ENCODE data around the gene DSCAML1. TPM values are rescaled to one million over a fixed set of nuclear protein-coding genes. Genes with fewer than 3 reads are reported as not detected.

Gene DSCAML1
- total RNA-seq, 2 donors from 2014 or later: 0.08 TPM; not detected in 1

DNA sequence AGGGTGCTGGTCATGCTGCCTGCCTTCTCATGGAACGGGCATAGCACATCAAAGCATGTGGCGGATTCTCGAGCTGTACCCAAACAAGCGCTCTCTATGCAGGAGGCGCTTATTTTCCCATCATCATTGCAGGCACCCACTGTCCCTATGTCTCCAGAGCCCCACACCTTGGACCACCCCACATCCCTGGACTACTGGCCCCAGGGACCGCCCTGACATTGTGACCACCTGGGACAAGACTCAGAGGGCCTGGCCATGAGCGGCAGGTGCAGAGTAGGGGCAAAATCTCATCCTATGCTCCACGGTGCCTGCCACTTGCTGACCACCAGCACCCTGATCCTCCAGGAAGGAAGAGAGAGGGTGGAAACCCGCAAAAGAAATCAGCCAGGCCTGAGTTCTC lies 170.4 kb downstream of the DSCAML1 start:
- H3K36me3 Mint-ChIP-seq: peaks cover under 1% of the 10 kb centered on the region
- ATAC-seq (no peak), DNase-seq (ENCODE audit: low spot score) (no peak)
- no peak overlapping the region for H3K4me3 Mint-ChIP-seq
- H3K27ac Mint-ChIP-seq: no peak overlapping the region
- peaks cover under 1% of the 10 kb centered on the region for H3K9me3 Mint-ChIP-seq
- H3K4me1 Mint-ChIP-seq (ENCODE audit: low read depth in 2 of 2): no peaks in the 10 kb centered on the region
- H3K27me3 Mint-ChIP-seq: peaks cover 0 to 20% of the 10 kb centered on the region in 2 donors

GRCh38 chr11:117625237-117625636 lies 171.8 kb downstream of the DSCAML1 start:
- H3K9me3 Mint-ChIP-seq: peaks cover 6% of the 10 kb centered on the region
- peaks cover 1 to 27% of the 10 kb centered on the region in 2 donors for H3K27me3 Mint-ChIP-seq
- no peak overlapping the region for H3K4me3 Mint-ChIP-seq
- H3K36me3 Mint-ChIP-seq: peaks cover 7% of the 10 kb centered on the region
- H3K4me1 Mint-ChIP-seq (ENCODE audit: low read depth in 2 of 2): no peaks in the 10 kb centered on the region
- no peak for ATAC-seq
- DNase-seq (ENCODE audit: low spot score): no peak
- no peak overlapping the region for H3K27ac Mint-ChIP-seq

DNA sequence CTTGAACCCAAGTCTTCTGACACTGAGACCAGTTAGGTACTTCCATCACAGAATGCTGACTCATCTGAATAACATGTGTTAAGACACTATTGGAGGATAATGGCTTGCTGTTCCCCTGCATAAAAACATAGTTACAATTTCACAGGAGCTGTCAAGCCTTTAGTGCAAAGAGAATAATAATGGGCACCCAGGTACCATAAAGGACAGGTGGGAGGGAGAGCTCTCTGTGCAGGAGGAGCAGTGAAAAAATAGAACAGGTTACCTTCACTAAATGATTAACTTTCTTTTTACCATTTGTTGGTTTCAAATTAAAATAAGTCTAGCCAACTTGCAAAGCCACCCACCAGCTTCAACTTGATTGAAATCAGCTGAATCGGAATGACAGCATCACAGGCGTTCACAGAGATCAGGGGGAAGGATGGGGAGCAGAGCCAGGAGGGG lies 173.2 kb downstream of the DSCAML1 start:
- DNase-seq (ENCODE audit: low spot score) (no peak), ATAC-seq (no peak)
- Mint-ChIP-seq H3K9me3 (peaks cover 6% of the 10 kb centered on the region), H3K4me1 (ENCODE audit: low read depth in 2 of 2) (no peaks in the 10 kb centered on the region), H3K4me3 (no peak overlapping the region), H3K27me3 (peaks cover 4 to 20% of the 10 kb centered on the region in 2 donors), H3K27ac (no peak overlapping the region), H3K36me3 (peaks cover 7% of the 10 kb centered on the region)

DNA sequence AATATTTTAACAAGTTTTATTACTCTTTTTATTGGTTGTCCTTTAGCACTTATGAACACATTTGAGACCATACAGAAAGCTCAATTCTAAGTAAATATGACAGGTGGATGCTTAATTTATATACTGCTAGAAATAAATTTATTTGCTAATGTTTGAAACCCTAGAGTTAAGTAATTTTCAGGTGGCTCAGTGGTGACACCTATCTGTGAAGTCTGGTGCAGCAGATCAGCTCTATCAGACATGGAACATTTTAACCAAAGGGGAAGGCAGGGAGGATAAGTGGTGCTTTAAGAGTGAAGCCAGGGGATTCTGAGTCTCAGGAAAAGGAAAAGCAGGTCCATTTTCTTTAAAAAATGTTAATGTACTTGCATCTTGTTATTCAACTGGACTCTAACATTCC lies 175.8 kb downstream of the DSCAML1 start:
- Mint-ChIP-seq H3K27me3 (peaks cover 12 to 19% of the 10 kb centered on the region in 2 donors), H3K9me3 (peaks cover 6% of the 10 kb centered on the region), H3K36me3 (peaks cover 7% of the 10 kb centered on the region), H3K4me1 (ENCODE audit: low read depth in 2 of 2) (no peaks in the 10 kb centered on the region), H3K27ac (no peak overlapping the region), H3K4me3 (no peak overlapping the region)
- DNase-seq (ENCODE audit: low spot score) (no peak), ATAC-seq (no peak)

DNA sequence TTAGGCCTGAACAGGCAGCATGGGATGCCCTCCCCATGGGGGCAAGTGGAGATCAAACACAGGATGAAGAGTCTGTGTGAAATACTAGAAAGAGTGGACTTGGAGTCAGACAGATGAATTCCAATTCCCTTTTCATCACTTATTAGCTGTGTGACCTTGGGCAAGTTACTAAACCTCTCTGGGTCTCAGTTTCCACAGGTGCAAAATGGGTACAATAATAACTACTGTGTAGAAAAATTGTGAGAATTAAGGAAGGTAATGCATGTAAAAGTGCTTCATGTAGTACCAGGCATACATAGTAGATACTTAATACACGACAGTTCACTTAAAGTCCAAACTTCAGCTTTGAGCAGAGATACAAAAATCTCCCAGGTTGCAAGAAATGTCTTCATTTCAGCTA lies 176.4 kb downstream of the DSCAML1 start:
- H3K27ac Mint-ChIP-seq: no peak overlapping the region
- H3K27me3 Mint-ChIP-seq: peaks cover 12 to 19% of the 10 kb centered on the region in 2 donors
- no peak for DNase-seq (ENCODE audit: low spot score)
- no peak for ATAC-seq
- peaks cover 6% of the 10 kb centered on the region for H3K9me3 Mint-ChIP-seq
- H3K36me3 Mint-ChIP-seq: peaks cover 7% of the 10 kb centered on the region
- no peak overlapping the region for H3K4me3 Mint-ChIP-seq
- no peaks in the 10 kb centered on the region for H3K4me1 Mint-ChIP-seq (ENCODE audit: low read depth in 2 of 2)

GRCh38 chr11:117620086-117620485 lies 176.9 kb downstream of the DSCAML1 start:
- no peak for DNase-seq (ENCODE audit: low spot score)
- Mint-ChIP-seq H3K9me3 (peaks cover 6% of the 10 kb centered on the region), H3K4me3 (no peak overlapping the region), H3K27ac (no peak overlapping the region), H3K4me1 (ENCODE audit: low read depth in 2 of 2) (no peaks in the 10 kb centered on the region), H3K27me3 (peaks cover 12 to 20% of the 10 kb centered on the region in 2 donors), H3K36me3 (peaks cover 7% of the 10 kb centered on the region)
- no peak for ATAC-seq

GRCh38 chr11:117619661-117620060 lies 177.4 kb downstream of the DSCAML1 start:
- DNase-seq (ENCODE audit: low spot score) (no peak), ATAC-seq (no peak)
- H3K4me3 Mint-ChIP-seq: no peak overlapping the region
- H3K36me3 Mint-ChIP-seq: peaks cover 7% of the 10 kb centered on the region
- H3K4me1 Mint-ChIP-seq (ENCODE audit: low read depth in 2 of 2): no peaks in the 10 kb centered on the region
- H3K9me3 Mint-ChIP-seq: peaks cover 6% of the 10 kb centered on the region
- no peak overlapping the region for H3K27ac Mint-ChIP-seq
- H3K27me3 Mint-ChIP-seq: peaks cover 12 to 25% of the 10 kb centered on the region in 2 donors

GRCh38 chr11:117618982-117619355 lies 178.0 kb downstream of the DSCAML1 start:
- H3K4me3 Mint-ChIP-seq: no peak overlapping the region
- DNase-seq (ENCODE audit: low spot score) (no peak), ATAC-seq (no peak)
- H3K4me1 Mint-ChIP-seq (ENCODE audit: low read depth in 2 of 2): no peaks in the 10 kb centered on the region
- H3K36me3 Mint-ChIP-seq: peaks cover 7% of the 10 kb centered on the region
- H3K27ac Mint-ChIP-seq: no peak overlapping the region
- H3K9me3 Mint-ChIP-seq: peaks cover 6% of the 10 kb centered on the region
- peaks cover 18 to 31% of the 10 kb centered on the region in 2 donors for H3K27me3 Mint-ChIP-seq

- peaks cover 7% of the 10 kb centered on the region for H3K36me3 Mint-ChIP-seq
- no peaks in the 10 kb centered on the region for H3K4me1 Mint-ChIP-seq (ENCODE audit: low read depth in 2 of 2)
- H3K27ac Mint-ChIP-seq: no peak overlapping the region
- ATAC-seq (no peak), DNase-seq (ENCODE audit: low spot score) (no peak)
- peaks cover 6% of the 10 kb centered on the region for H3K9me3 Mint-ChIP-seq
- H3K4me3 Mint-ChIP-seq: no peak overlapping the region
- peaks cover 18 to 31% of the 10 kb centered on the region in 2 donors for H3K27me3 Mint-ChIP-seq
Observed at GRCh38 chr11:117618302-117618981, 178.6 kb downstream of the DSCAML1 start.

DNA sequence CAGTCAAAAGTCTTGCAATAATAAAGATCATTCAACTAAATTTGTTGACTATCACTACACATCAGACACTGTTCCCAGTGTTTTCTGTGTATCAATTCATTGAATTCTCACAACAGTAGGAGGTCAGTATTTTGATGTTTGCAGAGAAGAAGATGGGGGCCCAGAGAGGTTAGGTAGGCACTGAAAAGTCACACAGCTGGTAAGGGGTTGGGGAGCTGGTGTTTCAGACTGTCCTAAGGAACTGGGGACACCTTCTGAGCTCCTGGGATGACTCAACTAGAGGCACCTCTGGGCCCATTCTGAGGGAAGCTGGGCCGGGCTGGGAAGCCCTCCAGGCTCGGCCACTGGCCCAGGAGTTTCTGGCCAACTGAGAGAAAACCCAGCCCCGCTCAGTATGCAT lies 180.0 kb downstream of the DSCAML1 start:
- Mint-ChIP-seq H3K27me3 (peaks cover 18 to 36% of the 10 kb centered on the region in 2 donors), H3K36me3 (peaks cover 7% of the 10 kb centered on the region), H3K9me3 (peaks cover 6% of the 10 kb centered on the region), H3K27ac (no peak overlapping the region), H3K4me3 (no peak overlapping the region), H3K4me1 (ENCODE audit: low read depth in 2 of 2) (no peaks in the 10 kb centered on the region)
- ATAC-seq: no peak
- DNase-seq (ENCODE audit: low spot score): no peak

- Mint-ChIP-seq H3K36me3 (no peaks in the 10 kb centered on the region), H3K4me3 (no peak overlapping the region)
- ATAC-seq: no peak
Observed at GRCh38 chr11:117614728-117615127, 182.3 kb downstream of the DSCAML1 start.

DNA sequence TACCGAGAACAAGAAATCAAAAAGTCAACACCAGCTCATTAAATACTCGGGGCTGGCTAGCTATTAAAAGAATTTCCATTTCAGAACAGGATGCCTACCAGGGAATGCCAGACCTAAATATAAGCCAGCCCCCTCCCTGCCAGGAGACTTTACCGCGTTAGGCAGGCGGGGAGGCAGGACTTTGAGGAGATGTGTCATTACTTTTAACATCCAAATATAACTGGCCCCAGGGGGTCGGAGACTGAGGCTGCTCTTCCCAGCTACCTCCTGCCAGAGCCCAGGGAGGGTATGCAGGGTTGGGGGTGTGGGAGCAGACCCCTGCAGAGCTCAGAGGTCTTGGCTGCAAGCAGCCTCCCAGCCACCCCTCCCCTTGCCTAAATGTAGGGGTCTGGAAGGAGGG lies 183.5 kb downstream of the DSCAML1 start:
- H3K4me1 Mint-ChIP-seq (ENCODE audit: low read depth in 2 of 2): peaks cover 6 to 12% of the 10 kb centered on the region in 2 donors
- no peak for ATAC-seq
- H3K4me3 Mint-ChIP-seq: no peak overlapping the region
- H3K27ac Mint-ChIP-seq: no peak overlapping the region
- DNase-seq (ENCODE audit: low spot score): no peak
- no peaks in the 10 kb centered on the region for H3K9me3 Mint-ChIP-seq
- H3K27me3 Mint-ChIP-seq: peaks cover 33 to 46% of the 10 kb centered on the region in 2 donors
- H3K36me3 Mint-ChIP-seq: no peaks in the 10 kb centered on the region

More at GRCh38 chr11:117614728-117615127, 182.3 kb downstream of the DSCAML1 start:
- Mint-ChIP-seq H3K4me1 (ENCODE audit: low read depth in 2 of 2) (peaks cover 5 to 10% of the 10 kb centered on the region in 2 donors), H3K9me3 (no peaks in the 10 kb centered on the region), H3K27ac (no peak overlapping the region), H3K27me3 (peaks cover 27 to 44% of the 10 kb centered on the region in 2 donors)
- no peak for DNase-seq (ENCODE audit: low spot score)

- ATAC-seq: no peak
Observed at GRCh38 chr11:117612177-117612576, 184.8 kb downstream of the DSCAML1 start.

DNA sequence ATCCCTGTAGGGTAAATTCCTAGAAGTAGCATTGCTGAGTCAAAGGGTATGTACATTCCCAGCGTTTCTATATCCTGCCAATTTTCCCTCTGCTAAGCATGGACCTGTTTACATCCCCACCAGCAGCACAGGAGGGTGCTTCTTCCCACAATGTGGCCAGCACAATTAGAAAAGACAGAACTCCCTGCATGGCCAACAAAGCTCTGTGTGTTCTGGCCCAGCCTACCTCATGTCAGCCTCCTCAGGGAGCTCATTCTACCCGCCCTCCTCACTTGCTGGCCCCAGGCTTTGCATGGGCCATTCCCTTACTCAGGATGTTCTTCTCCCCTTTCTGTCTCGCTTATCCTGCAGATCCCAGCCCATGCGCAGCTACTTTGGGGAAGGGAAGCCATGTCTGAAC lies 186.1 kb downstream of the DSCAML1 start:
- Mint-ChIP-seq H3K4me3 (no peak overlapping the region), H3K27ac (no peak overlapping the region), H3K9me3 (no peaks in the 10 kb centered on the region), H3K4me1 (ENCODE audit: low read depth in 2 of 2) (peaks cover 6 to 17% of the 10 kb centered on the region in 2 donors), H3K27me3 (peaks cover 31 to 47% of the 10 kb centered on the region in 2 donors), H3K36me3 (no peaks in the 10 kb centered on the region)
- ATAC-seq: no peak
- DNase-seq (ENCODE audit: low spot score): no peak

More at GRCh38 chr11:117612177-117612576, 184.8 kb downstream of the DSCAML1 start:
- no peaks in the 10 kb centered on the region for H3K36me3 Mint-ChIP-seq
- DNase-seq (ENCODE audit: low spot score): no peak
- no peak overlapping the region for H3K4me3 Mint-ChIP-seq
- H3K4me1 Mint-ChIP-seq (ENCODE audit: low read depth in 2 of 2): peaks cover 6 to 12% of the 10 kb centered on the region in 2 donors
- H3K27me3 Mint-ChIP-seq: peaks cover 28 to 41% of the 10 kb centered on the region in 2 donors
- no peak overlapping the region for H3K27ac Mint-ChIP-seq
- no peaks in the 10 kb centered on the region for H3K9me3 Mint-ChIP-seq
